Keratinocyte (primary cell): Measurements from ENCODE around the gene PPFIA3. TPM values are rescaled to one million over a fixed set of nuclear protein-coding genes. Genes with fewer than 3 reads are reported as not detected.

Experiments used
- DNase-seq: peaks from one replicate; pipeline ENCODE4 v3.0.0-alpha.2; 2011; ENCODE audit warnings: low read depth, missing footprints, low spot score
- FAIRE-seq: peaks from 2 replicates; lab custom pipeline; 2011; peaks lifted over from hg19 to GRCh38; lab: Jason Lieb, UNC
- H2AFZ ChIP-seq: 2 replicates; pipeline ENCODE4 v1.6.0; 2012; ENCODE audit warnings: low read length, control low read depth, inconsistent platforms; ENCODE audit not compliant: control insufficient read depth
- H3K27ac ChIP-seq: 2 replicates; pipeline ENCODE4 v1.5.1; 2011; ENCODE audit warnings: low read length; ENCODE audit not compliant: control insufficient read depth, insufficient read depth
- H3K27me3 ChIP-seq: 3 replicates; pipeline ENCODE4 v1.6.0; 2011; ENCODE audit warnings: low read length; ENCODE audit not compliant: control insufficient read depth, insufficient read depth; ENCODE audit errors: extremely low read depth
- H3K36me3 ChIP-seq, 2 experiments: 2 replicates in 1 of 2; 3 replicates in 1 of 2; pipeline ENCODE4 v1.5.1; 2011; ENCODE audit warnings: low read length in 2 of 2, mild to moderate bottlenecking in 1 of 2; ENCODE audit not compliant: control insufficient read depth in 2 of 2, insufficient read depth in 2 of 2; ENCODE audit errors: extremely low read depth in 1 of 2
- H3K4me1 ChIP-seq: 3 replicates; pipeline ENCODE4 v1.5.1; 2011; ENCODE audit warnings: low read length; ENCODE audit not compliant: control insufficient read depth, insufficient read depth; ENCODE audit errors: extremely low read depth
- H3K4me2 ChIP-seq: 3 replicates; pipeline ENCODE4 v1.6.0; 2011; ENCODE audit warnings: low read depth, low read length; ENCODE audit not compliant: control insufficient read depth, insufficient read depth; ENCODE audit errors: extremely low read depth
- H3K4me3 ChIP-seq, 3 experiments: fragments of 200-600 bp in 1 of 3; sonication (generic) in 1 of 3; 2 replicates in 2 of 3; 3 replicates in 1 of 3; pipeline ENCODE4 v1.5.1; 2011 to 2016; ENCODE audit warnings: low read length in 3 of 3, mild to moderate bottlenecking in 3 of 3, control low read depth in 2 of 3, inconsistent platforms in 1 of 3, low read depth in 1 of 3, mixed read lengths in 1 of 3, mixed run types in 1 of 3, moderate library complexity in 1 of 3; ENCODE audit not compliant: control insufficient read depth in 2 of 3, insufficient read depth in 2 of 3; ENCODE audit errors: extremely low read depth in 1 of 3
- H3K79me2 ChIP-seq: 2 replicates; pipeline ENCODE4 v1.6.0; 2012; ENCODE audit warnings: low read length; ENCODE audit not compliant: control insufficient read depth, insufficient read depth
- H3K9ac ChIP-seq: 3 replicates; pipeline ENCODE4 v1.6.0; 2011; ENCODE audit warnings: low read length; ENCODE audit not compliant: control insufficient read depth, insufficient read depth; ENCODE audit errors: extremely low read depth
- H3K9me1 ChIP-seq: 3 replicates; pipeline ENCODE4 v1.6.0; 2011; ENCODE audit warnings: low read length; ENCODE audit not compliant: control insufficient read depth, insufficient read depth; ENCODE audit errors: extremely low read depth
- H3K9me3 ChIP-seq: 2 replicates; pipeline ENCODE4 v1.5.1; 2012; ENCODE audit warnings: low read depth, low read length; ENCODE audit not compliant: control insufficient read depth
- H4K20me1 ChIP-seq: 3 replicates; pipeline ENCODE4 v1.6.0; 2011; ENCODE audit warnings: low read length; ENCODE audit not compliant: control insufficient read depth, insufficient read depth; ENCODE audit errors: extremely low read depth
- CTCF ChIP-seq, 3 experiments: IDR thresholded peaks in 1 of 3; conservative IDR thresholded peaks in 1 of 3; optimal IDR thresholded peaks in 1 of 3; 2 replicates in 2 of 3; 3 replicates in 1 of 3; pipeline versions ENCODE3 to v1.5.1; 2011; ENCODE audit warnings: low read length in 3 of 3, mild to moderate bottlenecking in 3 of 3, moderate library complexity in 2 of 3, control low read depth in 1 of 3, inconsistent platforms in 1 of 3; ENCODE audit not compliant: insufficient read depth in 2 of 3; ENCODE audit errors: extremely low read depth in 1 of 3
- EZH2 ChIP-seq: IDR thresholded peaks from one replicate; pipeline ENCODE4 v1.6.1; 2012; ENCODE audit warnings: inconsistent platforms, mild to moderate bottlenecking, low read length, moderate library complexity
- dilution Hi-C: fragments of 300-500 bp; cut with MboI; formaldehyde crosslinking; loops from one replicate; pipeline ENCODE4 v1.7.0; 2020; ENCODE audit warnings: low sequenced_read_pairs; ENCODE audit not compliant: extremely low pct_ligation_motif_present
- polyA plus RNA-seq, 5 experiments: library from polyadenylated mRNA; depleted of rRNA in 3 of 5; stranded (reverse) in 3 of 5; stranded (forward) in 1 of 5; unstranded in 1 of 5; fragments of >200 nt; gene quantifications; 1 replicate in 1 of 5; 2 replicates in 3 of 5; 3 replicates in 1 of 5; pipeline versions ENCODE4 v1.2.1 to v1.2.3, GENCODE V29; 2011 to 2012; ENCODE audit warnings: missing spikeins in 2 of 5, low read depth in 1 of 5, low replicate concordance in 1 of 5

The PPFIA3 gene
- polyA plus RNA-seq, 1 donor (not counting 4 experiments of a cell fraction or from before 2014, with no cell fraction given) = 3.0 TPM

- Histone ChIP-seq H3K9me3 (no peaks in the 10 kb centered on the region), H3K27me3 (no peaks in the 10 kb centered on the region), H4K20me1 (no peaks in the 10 kb centered on the region), H3K9me1 (no peaks in the 10 kb centered on the region), H3K4me1 (peaks cover 17% of the 10 kb centered on the region), H2AFZ (no peak overlapping the region), H3K36me3 (no peaks in the 10 kb centered on the region), H3K4me2 (no peak overlapping the region), H3K79me2 (no peaks in the 10 kb centered on the region), H3K4me3 (no peak overlapping the region), H3K27ac (no peak overlapping the region), H3K9ac (no peak overlapping the region)
- DNase-seq (no peak), FAIRE-seq (no peak)
- no peak for TF ChIP-seq CTCF (optimal IDR thresholded peaks at IDR 0.05 in 1 of 3, IDR thresholded peaks at IDR 0.05 in 1 of 3, conservative IDR thresholded peaks at IDR 0.05 in 1 of 3; ENCODE audit: extremely low read depth in 1 of 3, insufficient read depth in 2 of 3, low read length in 3 of 3)
- dilution Hi-C loops = no loop called here
Observed at GRCh38 chr19:49116544-49116943, 2.8 kb upstream of the PPFIA3 start.

- H3K9me1 ChIP-seq = no peaks in the 10 kb centered on the region
- dilution Hi-C loops = no loop called here
- H3K4me3 ChIP-seq = peak overlapping the region; percentile 55 to 85 (median 83)
- no peaks in the 10 kb centered on the region for H4K20me1 ChIP-seq
- DNase-seq (no peak), FAIRE-seq (no peak)
- no peaks in the 10 kb centered on the region for H3K36me3 ChIP-seq
- H3K9me3 ChIP-seq = no peaks in the 10 kb centered on the region
- no peaks in the 10 kb centered on the region for H3K79me2 ChIP-seq
- peaks cover 17% of the 10 kb centered on the region for H3K4me1 ChIP-seq
- H2AFZ ChIP-seq = peak overlapping the region; percentile 83
- peak overlapping the region; percentile 98 for H3K4me2 ChIP-seq
- no peaks in the 10 kb centered on the region for H3K27me3 ChIP-seq
- peak overlapping the region; percentile 87 for H3K27ac ChIP-seq
- H3K9ac ChIP-seq = peak overlapping the region; percentile 83
- TF ChIP-seq CTCF (optimal IDR thresholded peaks at IDR 0.05 in 1 of 3, IDR thresholded peaks at IDR 0.05 in 1 of 3, conservative IDR thresholded peaks at IDR 0.05 in 1 of 3; ENCODE audit: extremely low read depth in 1 of 3, insufficient read depth in 2 of 3, low read length in 3 of 3) (no peak), EZH2 (no peak)
Observed at GRCh38 chr19:49117677-49118564, 1.4 kb upstream of the PPFIA3 start.
